ENCODE measurements around the gene C14orf180. TPM values are rescaled to one million over a fixed set of nuclear protein-coding genes. Genes with fewer than 3 reads are reported as not detected.

Gene C14orf180
- total RNA-seq, 2 experiments from 2014 or later, result not detected

- H3K4me1 Mint-ChIP-seq (ENCODE audit: low read depth), result no peaks in the 10 kb centered on the region
- H3K36me3 Mint-ChIP-seq (ENCODE audit: low read depth), result no peaks in the 10 kb centered on the region
- H3K9me3 Mint-ChIP-seq, result no peaks in the 10 kb centered on the region
- H3K4me3 Mint-ChIP-seq, result no peak overlapping the region
- DNase-seq, result no peak
- no peak overlapping the region for H3K27ac Mint-ChIP-seq
- CTCF ChIA-PET, result no interaction called here
- no peaks in the 10 kb centered on the region for H3K27me3 Mint-ChIP-seq (ENCODE audit: low read depth)
- intact Hi-C loops (cut with micrococcal nuclease), result no loop called here
Measured at GRCh38 chr14:104590240-104590965, 10.8 kb downstream of the C14orf180 start.

GRCh38 chr14:104591031-104591430, 11.5 kb downstream of the C14orf180 start:
- no peak for DNase-seq
- H3K27me3 Mint-ChIP-seq (ENCODE audit: low read depth), result no peaks in the 10 kb centered on the region
- H3K36me3 Mint-ChIP-seq (ENCODE audit: low read depth), result no peaks in the 10 kb centered on the region
- H3K27ac Mint-ChIP-seq, result no peak overlapping the region
- no peak overlapping the region for H3K4me3 Mint-ChIP-seq
- intact Hi-C loops (cut with micrococcal nuclease), result no loop called here
- CTCF ChIA-PET, result no interaction called here
- no peaks in the 10 kb centered on the region for H3K4me1 Mint-ChIP-seq (ENCODE audit: low read depth)
- no peaks in the 10 kb centered on the region for H3K9me3 Mint-ChIP-seq

- intact Hi-C loops (cut with micrococcal nuclease), result no loop called here
- CTCF ChIA-PET, result no interaction called here
- no peaks in the 10 kb centered on the region for H3K4me1 Mint-ChIP-seq (ENCODE audit: low read depth)
- H3K4me3 Mint-ChIP-seq, result no peak overlapping the region
- DNase-seq, result no peak
- H3K9me3 Mint-ChIP-seq, result no peaks in the 10 kb centered on the region
- H3K36me3 Mint-ChIP-seq (ENCODE audit: low read depth), result no peaks in the 10 kb centered on the region
- H3K27ac Mint-ChIP-seq, result no peak overlapping the region
- no peaks in the 10 kb centered on the region for H3K27me3 Mint-ChIP-seq (ENCODE audit: low read depth)
Measured at GRCh38 chr14:104591506-104592291, 12.1 kb downstream of the C14orf180 start.

- Mint-ChIP-seq H3K27me3 (ENCODE audit: low read depth) (no peaks in the 10 kb centered on the region), H3K9me3 (no peaks in the 10 kb centered on the region), H3K27ac (no peak overlapping the region), H3K36me3 (ENCODE audit: low read depth) (no peaks in the 10 kb centered on the region), H3K4me1 (ENCODE audit: low read depth) (no peaks in the 10 kb centered on the region), H3K4me3 (no peak overlapping the region)
- intact Hi-C loops (cut with micrococcal nuclease), result no loop called here
- DNase-seq, result no peak
- CTCF ChIA-PET, result no interaction called here
Measured at GRCh38 chr14:104592292-104592672, 12.7 kb downstream of the C14orf180 start.

GRCh38 chr14:104592785-104593184, 13.2 kb downstream of the C14orf180 start:
- no peaks in the 10 kb centered on the region for H3K27me3 Mint-ChIP-seq (ENCODE audit: low read depth)
- H3K9me3 Mint-ChIP-seq, result no peaks in the 10 kb centered on the region
- no peaks in the 10 kb centered on the region for H3K4me1 Mint-ChIP-seq (ENCODE audit: low read depth)
- H3K36me3 Mint-ChIP-seq (ENCODE audit: low read depth), result no peaks in the 10 kb centered on the region
- CTCF ChIA-PET, result no interaction called here
- no peak for DNase-seq
- H3K27ac Mint-ChIP-seq, result no peak overlapping the region
- intact Hi-C loops (cut with micrococcal nuclease), result no loop called here
- no peak overlapping the region for H3K4me3 Mint-ChIP-seq

GRCh38 chr14:104593241-104593701, 13.7 kb downstream of the C14orf180 start:
- Mint-ChIP-seq H3K4me1 (ENCODE audit: low read depth) (no peaks in the 10 kb centered on the region), H3K9me3 (no peaks in the 10 kb centered on the region), H3K27ac (no peak overlapping the region), H3K27me3 (ENCODE audit: low read depth) (no peaks in the 10 kb centered on the region), H3K4me3 (no peak overlapping the region), H3K36me3 (ENCODE audit: low read depth) (no peaks in the 10 kb centered on the region)
- no peak for DNase-seq
- CTCF ChIA-PET, result no interaction called here
- intact Hi-C loops (cut with micrococcal nuclease), result no loop called here

GRCh38 chr14:104593710-104594136, 14.2 kb downstream of the C14orf180 start:
- no peak for DNase-seq
- Mint-ChIP-seq H3K9me3 (no peaks in the 10 kb centered on the region), H3K4me1 (ENCODE audit: low read depth) (no peaks in the 10 kb centered on the region), H3K36me3 (ENCODE audit: low read depth) (no peaks in the 10 kb centered on the region), H3K27ac (no peak overlapping the region), H3K4me3 (no peak overlapping the region), H3K27me3 (ENCODE audit: low read depth) (no peaks in the 10 kb centered on the region)
- CTCF ChIA-PET, result no interaction called here
- intact Hi-C loops (cut with micrococcal nuclease), result no loop called here

GRCh38 chr14:104594310-104595046, 14.9 kb downstream of the C14orf180 start:
- Mint-ChIP-seq H3K4me1 (ENCODE audit: low read depth) (no peaks in the 10 kb centered on the region), H3K36me3 (ENCODE audit: low read depth) (no peaks in the 10 kb centered on the region), H3K27ac (no peak overlapping the region), H3K4me3 (no peak overlapping the region), H3K27me3 (ENCODE audit: low read depth) (no peaks in the 10 kb centered on the region), H3K9me3 (no peaks in the 10 kb centered on the region)
- intact Hi-C loops (cut with micrococcal nuclease), result no loop called here
- CTCF ChIA-PET, result interaction anchor here (1.5 kb wide), 1 partner anchor 30 kb away, joined by 5 read pairs; no protein-coding TSS in a partner anchor
- DNase-seq, result no peak

- CTCF ChIA-PET, result interaction anchor here (1.5 kb wide), 1 partner anchor 31 kb away, joined by 5 read pairs; no protein-coding TSS in a partner anchor
- DNase-seq, result no peak
- intact Hi-C loops (cut with micrococcal nuclease), result no loop called here
Measured at GRCh38 chr14:104595116-104595675, 15.6 kb downstream of the C14orf180 start.

GRCh38 chr14:104595911-104596450, 16.4 kb downstream of the C14orf180 start:
- intact Hi-C loops (cut with micrococcal nuclease), result no loop called here
- Mint-ChIP-seq H3K4me1 (ENCODE audit: low read depth) (no peaks in the 10 kb centered on the region), H3K27me3 (ENCODE audit: low read depth) (peaks cover 6% of the 10 kb centered on the region), H3K36me3 (ENCODE audit: low read depth) (no peaks in the 10 kb centered on the region), H3K27ac (no peak overlapping the region), H3K9me3 (no peaks in the 10 kb centered on the region), H3K4me3 (no peak overlapping the region)
- CTCF ChIA-PET, result interaction anchor here (1.5 kb wide), 1 partner anchor 31 kb away, joined by 5 read pairs; no protein-coding TSS in a partner anchor
- no peak for DNase-seq

More at GRCh38 chr14:104595116-104595675, 15.6 kb downstream of the C14orf180 start:
- peaks cover 1% of the 10 kb centered on the region for H3K27me3 Mint-ChIP-seq (ENCODE audit: low read depth)
- H3K27ac Mint-ChIP-seq, result no peak overlapping the region
- H3K9me3 Mint-ChIP-seq, result no peaks in the 10 kb centered on the region
- no peak overlapping the region for H3K4me3 Mint-ChIP-seq
- H3K4me1 Mint-ChIP-seq (ENCODE audit: low read depth), result no peaks in the 10 kb centered on the region
- H3K36me3 Mint-ChIP-seq (ENCODE audit: low read depth), result no peaks in the 10 kb centered on the region

- CTCF ChIA-PET, result no interaction called here
- no peaks in the 10 kb centered on the region for H3K9me3 Mint-ChIP-seq
- no peak for DNase-seq
- no peaks in the 10 kb centered on the region for H3K4me1 Mint-ChIP-seq (ENCODE audit: low read depth)
- no peak overlapping the region for H3K27ac Mint-ChIP-seq
- H3K36me3 Mint-ChIP-seq (ENCODE audit: low read depth), result no peaks in the 10 kb centered on the region
- intact Hi-C loops (cut with micrococcal nuclease), result no loop called here
- H3K4me3 Mint-ChIP-seq, result no peak overlapping the region
- H3K27me3 Mint-ChIP-seq (ENCODE audit: low read depth), result peaks cover 6% of the 10 kb centered on the region
Measured at GRCh38 chr14:104596451-104596918, 16.9 kb downstream of the C14orf180 start.

GRCh38 chr14:104596927-104597351, 17.4 kb downstream of the C14orf180 start:
- Mint-ChIP-seq H3K27ac (no peak overlapping the region), H3K9me3 (no peaks in the 10 kb centered on the region), H3K4me3 (no peak overlapping the region), H3K36me3 (ENCODE audit: low read depth) (no peaks in the 10 kb centered on the region), H3K27me3 (ENCODE audit: low read depth) (peaks cover 6% of the 10 kb centered on the region), H3K4me1 (ENCODE audit: low read depth) (no peaks in the 10 kb centered on the region)
- CTCF ChIA-PET, result no interaction called here
- DNase-seq, result no peak
- intact Hi-C loops (cut with micrococcal nuclease), result no loop called here

All from activated naive CD4-positive, alpha-beta T cell treated with anti-CD3 and anti-CD28 coated beads for 36 hours (primary cell).